Ascending aorta (tissue), 2 donors: ENCODE results near the gene NKAIN1. TPM values are rescaled to one million over a fixed set of nuclear protein-coding genes. Genes with fewer than 3 reads are reported as not detected.

Experiments
- DNase-seq, 2 donors: peaks; one replicate each; pipeline ENCODE4 v3.0.0-alpha.2; 2019; ENCODE audit warnings: low spot score in 2 of 2
- H3K27ac ChIP-seq, 2 donors: fragments of 200-600 bp; sonication (generic); one replicate each; pipeline ENCODE4 v1.5.1; 2016 to 2017; ENCODE audit warnings: mild to moderate bottlenecking in 1 of 2
- H3K27me3 ChIP-seq: fragments of 200-600 bp; sonication (generic); one replicate; pipeline ENCODE4 v1.5.1; 2017
- H3K36me3 ChIP-seq, 2 donors: fragments of 200-600 bp; sonication (generic); one replicate each; pipeline ENCODE4 v1.5.1; 2016
- H3K4me1 ChIP-seq, 2 donors: fragments of 200-600 bp; sonication (generic); one replicate each; pipeline ENCODE4 v1.5.1; 2016 to 2017; ENCODE audit warnings: mild to moderate bottlenecking in 1 of 2
- H3K4me3 ChIP-seq, 2 donors: fragments of 200-600 bp; sonication (generic); one replicate each; pipeline ENCODE4 v1.5.1; 2016 to 2017; ENCODE audit warnings: mild to moderate bottlenecking in 1 of 2
- H3K9me3 ChIP-seq, 2 donors: fragments of 200-600 bp; sonication (generic); one replicate each; pipeline ENCODE4 v1.5.1; 2016
- CTCF ChIP-seq, 3 experiments: fragments of 200-600 bp in 2 of 3; fragments of 450-650 bp in 1 of 3; sonication (generic) in 2 of 3; IDR thresholded peaks; one replicate each; pipeline ENCODE4 v1.5.1; 2016 to 2019; ENCODE audit warnings: antibody characterized with exemption in 3 of 3, mild to moderate bottlenecking in 1 of 3, moderate library complexity in 1 of 3
- intact Hi-C: fragments of 100-400 bp; cut with DNase I; formaldehyde crosslinking; loops from one replicate; pipeline ENCODE4 v1.15.1; 2023
- total RNA-seq: library from RNA; depleted of rRNA; stranded (reverse); fragments of >200 nt; gene quantifications from one replicate; pipeline ENCODE4 v1.1.0, GENCODE V29; 2016

NKAIN1 gene
- total RNA-seq, 1 donor from 2014 or later: not detected

- H3K27me3 ChIP-seq: no peaks in the 10 kb centered on the region
- no peaks in the 10 kb centered on the region for H3K9me3 ChIP-seq
- H3K27ac ChIP-seq: no peak overlapping the region
- peaks cover 43 to 45% of the 10 kb centered on the region in 2 donors for H3K36me3 ChIP-seq
- no peak overlapping the region for H3K4me3 ChIP-seq
- H3K4me1 ChIP-seq: no peaks in the 10 kb centered on the region
- intact Hi-C loops: no loop called here
- DNase-seq: no peak
- TF ChIP-seq CTCF (IDR thresholded peaks at IDR 0.05): no peak
These were observed 17.5 kb upstream of the NKAIN1 start for GRCh38 chr1:31257213-31257612.

DNA sequence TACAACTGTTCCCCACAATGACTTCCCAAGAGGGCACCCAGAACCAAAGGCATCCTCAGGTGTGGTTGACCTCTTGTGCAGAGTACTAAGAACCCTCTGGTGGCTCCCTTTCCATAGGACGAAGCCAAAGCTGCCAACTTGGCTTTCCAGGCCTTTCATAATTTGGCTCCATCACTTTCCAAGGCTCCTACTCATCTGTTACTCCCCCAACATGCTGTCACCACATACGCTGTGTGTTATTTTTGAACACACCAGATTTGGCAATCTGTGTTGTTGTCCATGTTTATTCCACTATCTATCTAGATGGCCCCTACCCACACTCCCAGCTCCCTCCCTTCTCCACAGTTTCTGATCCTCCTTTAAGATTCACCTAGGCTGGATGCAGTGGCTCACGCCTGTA, 10.2 kb upstream of the NKAIN1 start:
- TF ChIP-seq CTCF (IDR thresholded peaks at IDR 0.05): no peak
- Histone ChIP-seq H3K4me3 (no peak overlapping the region), H3K9me3 (no peaks in the 10 kb centered on the region), H3K27ac (no peak overlapping the region), H3K4me1 (no peaks in the 10 kb centered on the region), H3K27me3 (no peaks in the 10 kb centered on the region), H3K36me3 (no peaks in the 10 kb centered on the region)
- no peak for DNase-seq
- intact Hi-C loops: no loop called here

DNA sequence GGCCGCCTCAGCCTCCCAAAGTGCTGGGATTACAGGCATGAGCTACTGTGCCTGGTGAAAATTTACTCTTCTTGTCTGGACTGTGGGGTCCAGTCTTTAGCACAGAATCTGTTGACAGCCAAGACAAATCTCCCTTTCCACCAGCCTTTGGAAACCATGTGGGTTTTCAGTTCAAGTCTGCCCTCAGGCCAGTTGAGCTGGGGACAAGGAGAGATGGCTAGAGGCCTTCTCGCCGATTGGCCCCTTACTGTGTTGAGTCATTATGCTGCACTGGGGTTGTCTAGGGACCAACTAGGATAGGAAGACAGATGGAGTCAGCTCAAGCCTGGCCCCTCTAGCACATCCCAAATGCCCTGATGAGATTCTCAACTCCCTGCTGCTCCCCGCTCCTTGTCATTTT, 8.6 kb upstream of the NKAIN1 start:
- intact Hi-C loops: no loop called here

GRCh38 chr1:31244326-31244725, 4.6 kb upstream of the NKAIN1 start:
- no peak for DNase-seq
- Histone ChIP-seq H3K9me3 (no peaks in the 10 kb centered on the region), H3K4me3 (no peak overlapping the region), H3K27ac (no peak overlapping the region), H3K27me3 (no peaks in the 10 kb centered on the region), H3K4me1 (peaks cover 0 to 3% of the 10 kb centered on the region in 2 donors), H3K36me3 (no peaks in the 10 kb centered on the region)
- intact Hi-C loops: no loop called here
- TF ChIP-seq CTCF (IDR thresholded peaks at IDR 0.05): no peak

More for the DNA sequence above, 8.6 kb upstream of the NKAIN1 start:
- no peak overlapping the region for H3K27ac ChIP-seq
- no peak for DNase-seq
- no peak overlapping the region for H3K4me3 ChIP-seq
- H3K27me3 ChIP-seq: no peaks in the 10 kb centered on the region
- H3K9me3 ChIP-seq: no peaks in the 10 kb centered on the region
- H3K4me1 ChIP-seq: no peaks in the 10 kb centered on the region
- no peak for TF ChIP-seq CTCF (IDR thresholded peaks at IDR 0.05)
- no peaks in the 10 kb centered on the region for H3K36me3 ChIP-seq

DNA sequence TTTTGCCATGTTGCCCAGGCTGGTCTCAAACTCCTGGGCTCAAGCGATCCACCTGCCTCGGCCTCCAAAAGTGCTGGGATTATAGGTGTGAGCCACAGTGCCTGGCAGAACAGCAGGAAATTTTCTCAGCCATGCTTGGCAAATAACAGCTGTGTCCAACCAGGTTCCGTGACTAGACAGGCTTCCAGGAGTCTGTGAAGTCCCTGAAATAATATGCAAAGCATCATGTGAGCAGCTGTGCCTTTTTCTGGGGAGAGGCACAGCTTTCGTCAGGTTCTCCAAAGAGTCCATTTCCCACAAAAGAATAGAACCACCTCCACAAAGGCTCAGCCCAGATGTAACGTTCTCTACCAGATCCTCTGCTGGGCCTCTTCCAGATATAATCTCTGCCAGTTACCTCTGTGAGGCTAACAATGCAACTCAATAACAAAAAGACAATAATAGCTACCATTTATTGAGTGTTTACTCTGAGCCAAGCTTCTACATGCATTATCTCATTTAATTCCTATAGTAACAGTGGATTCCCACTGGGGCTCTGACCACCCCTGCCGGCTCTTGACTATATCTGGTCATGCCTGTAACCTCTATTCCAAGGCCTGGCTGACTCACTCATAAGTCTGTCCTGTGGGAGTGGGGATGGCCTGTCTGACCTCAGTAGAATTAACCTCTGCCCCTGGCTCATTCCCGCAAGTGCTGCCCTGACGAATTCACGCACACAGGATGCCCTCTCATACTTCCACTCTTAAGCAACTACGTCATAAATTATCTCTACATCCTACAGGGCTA, 4.0 kb upstream of the NKAIN1 start:
- no peak overlapping the region for H3K4me3 ChIP-seq
- no peak for DNase-seq
- H3K27ac ChIP-seq: no peak overlapping the region
- intact Hi-C loops: no loop called here
- no peaks in the 10 kb centered on the region for H3K9me3 ChIP-seq
- H3K4me1 ChIP-seq: peaks cover 3 to 6% of the 10 kb centered on the region in 2 donors
- no peaks in the 10 kb centered on the region for H3K36me3 ChIP-seq
- no peaks in the 10 kb centered on the region for H3K27me3 ChIP-seq
- no peak for TF ChIP-seq CTCF (IDR thresholded peaks at IDR 0.05)
